GM19438 (cell line): Measurements from ENCODE around the gene CDK17.

Experiments used
- ATAC-seq: cut with Tn5 transposase; IDR thresholded peaks from one replicate; pipeline ENCODE4 v1.9.1; 2021; ENCODE audit warnings: low read depth; ENCODE audit not compliant: unreplicated experiment

Gene CDK17

GRCh38 chr12:96274331-96274730, 125.9 kb downstream of the CDK17 start:
- no peak for ATAC-seq

GRCh38 chr12:96271469-96272199, 128.6 kb downstream of the CDK17 start:
- ATAC-seq: no peak

- ATAC-seq: no peak
Measured at GRCh38 chr12:96266238-96266637, 134.0 kb downstream of the CDK17 start.

GRCh38 chr12:96265836-96266235, 134.4 kb downstream of the CDK17 start:
- ATAC-seq: no peak

GRCh38 chr12:96265400-96265799, 134.8 kb downstream of the CDK17 start:
- no peak for ATAC-seq

- no peak for ATAC-seq
Measured at GRCh38 chr12:96263449-96263902, 136.8 kb downstream of the CDK17 start.

- no peak for ATAC-seq
Measured at GRCh38 chr12:96261557-96261956, 138.7 kb downstream of the CDK17 start.

- no peak for ATAC-seq
Measured at GRCh38 chr12:96260644-96261043, 139.6 kb downstream of the CDK17 start.

GRCh38 chr12:96260231-96260630, 140.0 kb downstream of the CDK17 start:
- no peak for ATAC-seq

GRCh38 chr12:96258104-96258961, 141.9 kb downstream of the CDK17 start:
- no peak for ATAC-seq

GRCh38 chr12:96257550-96258103, 142.6 kb downstream of the CDK17 start:
- no peak for ATAC-seq

- no peak for ATAC-seq
Measured at GRCh38 chr12:96256672-96257361, 143.4 kb downstream of the CDK17 start.

GRCh38 chr12:96255077-96255476, 145.2 kb downstream of the CDK17 start:
- ATAC-seq: no peak

GRCh38 chr12:96250119-96250685, 150.0 kb downstream of the CDK17 start:
- ATAC-seq: no peak

- ATAC-seq: no peak
Measured at GRCh38 chr12:96249196-96250118, 150.8 kb downstream of the CDK17 start.

- no peak for ATAC-seq
Measured at GRCh38 chr12:96248136-96248931, 151.9 kb downstream of the CDK17 start.

GRCh38 chr12:96247563-96247962, 152.7 kb downstream of the CDK17 start:
- no peak for ATAC-seq

GRCh38 chr12:96246926-96247505, 153.2 kb downstream of the CDK17 start:
- ATAC-seq: no peak
